Stimulated activated naive CD8-positive, alpha-beta T cell treated with anti-CD3 and anti-CD28 coated beads, Interleukin-15, Interleukin-2, amounts not matched to agents 100 ng/mL and 50 ng/mL, for 24 hours (primary cell): ENCODE results near the gene ZNF385D.
"Not testable (repeated sequence)": the region's sequence is repeated elsewhere in the genome, so short reads cannot be mapped to it uniquely, and the experiment has no call there.

Source experiments
- H3K27ac Mint-ChIP-seq: one replicate; pipeline ENCODE4 v1.8.0; 2021; ENCODE audit warnings: mild to moderate bottlenecking, mixed read lengths
- H3K27me3 Mint-ChIP-seq: one replicate; pipeline ENCODE4 v1.8.0; 2021; ENCODE audit warnings: mixed read lengths
- H3K36me3 Mint-ChIP-seq: one replicate; pipeline ENCODE4 v1.8.0; 2021; ENCODE audit warnings: low read depth, mixed read lengths
- H3K4me1 Mint-ChIP-seq: one replicate; pipeline ENCODE4 v1.8.0; 2021; ENCODE audit warnings: low read depth, mixed read lengths
- H3K4me3 Mint-ChIP-seq: one replicate; pipeline ENCODE4 v1.8.0; 2021; ENCODE audit warnings: mild to moderate bottlenecking, mixed read lengths
- H3K9me3 Mint-ChIP-seq: one replicate; pipeline ENCODE4 v1.8.0; 2021; ENCODE audit warnings: mixed read lengths

Gene ZNF385D

DNA sequence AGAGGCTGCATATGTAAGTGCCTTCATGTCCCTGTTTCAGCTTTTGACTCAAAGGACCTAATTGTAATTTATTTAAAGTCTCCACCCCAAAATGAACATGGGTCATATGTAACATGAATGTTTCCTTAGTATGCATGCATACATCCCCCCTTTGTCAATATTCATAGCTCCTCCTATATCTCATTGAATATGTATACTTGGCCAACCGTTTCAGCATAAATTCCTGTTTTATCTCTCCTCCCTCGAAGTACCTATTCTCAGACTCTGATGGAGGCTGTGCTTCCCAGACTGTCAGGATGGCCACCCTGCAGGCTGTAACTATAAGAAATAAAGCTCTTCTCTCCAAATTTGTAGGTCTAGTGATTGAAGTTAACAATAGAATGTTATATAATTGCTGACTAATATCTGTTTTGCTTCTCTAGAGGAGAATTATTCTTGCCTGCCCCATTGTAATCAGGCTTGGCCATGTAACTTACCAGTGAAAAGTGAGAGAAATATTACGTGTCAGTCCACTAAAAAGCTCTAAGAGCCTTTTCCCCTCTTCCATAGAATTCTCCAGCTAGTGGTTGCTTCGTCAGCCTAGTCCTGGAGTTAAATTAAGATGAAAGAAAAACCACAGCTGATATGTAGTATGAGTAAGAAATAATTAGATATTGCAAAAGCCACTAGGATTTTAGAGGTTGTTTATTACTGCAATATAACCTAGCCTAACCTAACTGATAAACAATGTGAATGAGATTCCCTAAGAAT, 245.1 kb downstream of the ZNF385D start:
- Mint-ChIP-seq H3K27me3 (no peaks in the 10 kb centered on the region), H3K4me3 (no peak overlapping the region), H3K4me1 (no peaks in the 10 kb centered on the region), H3K36me3 (no peaks in the 10 kb centered on the region), H3K9me3 (peaks cover 15% of the 10 kb centered on the region), H3K27ac (no peak overlapping the region)

DNA sequence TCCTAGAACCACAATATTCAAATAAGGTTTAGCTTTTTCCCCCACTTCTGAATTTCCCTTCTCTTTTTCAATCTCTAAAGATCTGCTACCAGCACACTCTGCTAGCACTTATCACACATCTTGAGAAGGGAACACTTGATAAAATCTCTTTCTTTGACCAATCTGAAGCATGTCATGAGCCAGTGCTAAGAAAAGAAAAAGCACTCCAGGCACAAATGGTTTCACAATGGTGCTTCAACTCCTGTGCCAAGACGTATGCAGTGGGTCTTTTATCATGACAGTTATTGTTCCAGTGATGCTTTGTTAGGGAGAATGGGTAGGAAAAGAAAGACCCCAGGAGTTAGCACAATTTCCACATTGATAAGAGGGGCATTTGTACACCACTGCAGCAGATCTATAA, 248.4 kb downstream of the ZNF385D start:
- Mint-ChIP-seq H3K4me3 (no peak overlapping the region), H3K27ac (no peak overlapping the region), H3K36me3 (no peaks in the 10 kb centered on the region), H3K9me3 (peaks cover 10% of the 10 kb centered on the region), H3K4me1 (no peaks in the 10 kb centered on the region), H3K27me3 (no peaks in the 10 kb centered on the region)

DNA sequence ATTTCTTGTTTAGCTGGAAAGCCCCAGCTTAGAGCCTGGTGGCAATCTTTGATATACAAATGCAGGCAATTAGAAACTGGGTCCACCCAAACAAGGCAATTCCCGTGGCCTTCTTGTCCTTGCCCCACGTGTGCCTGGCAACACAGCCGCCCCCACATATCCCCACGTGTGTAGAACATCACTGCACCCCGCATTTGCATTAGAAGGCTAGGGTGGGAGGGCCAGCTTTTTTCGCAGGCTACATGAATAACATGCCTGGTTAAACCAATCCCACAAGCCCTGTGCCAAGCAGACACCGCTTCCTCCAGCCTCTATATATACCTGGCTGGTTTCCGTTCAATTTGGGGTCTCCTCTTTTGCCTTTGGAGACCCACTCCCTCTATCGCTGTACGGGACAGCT, 250.2 kb downstream of the ZNF385D start:
- Mint-ChIP-seq H3K27ac (no peak overlapping the region), H3K4me3 (no peak overlapping the region), H3K9me3 (peaks cover 14% of the 10 kb centered on the region), H3K36me3 (no peaks in the 10 kb centered on the region), H3K27me3 (no peaks in the 10 kb centered on the region), H3K4me1 (no peaks in the 10 kb centered on the region)

DNA sequence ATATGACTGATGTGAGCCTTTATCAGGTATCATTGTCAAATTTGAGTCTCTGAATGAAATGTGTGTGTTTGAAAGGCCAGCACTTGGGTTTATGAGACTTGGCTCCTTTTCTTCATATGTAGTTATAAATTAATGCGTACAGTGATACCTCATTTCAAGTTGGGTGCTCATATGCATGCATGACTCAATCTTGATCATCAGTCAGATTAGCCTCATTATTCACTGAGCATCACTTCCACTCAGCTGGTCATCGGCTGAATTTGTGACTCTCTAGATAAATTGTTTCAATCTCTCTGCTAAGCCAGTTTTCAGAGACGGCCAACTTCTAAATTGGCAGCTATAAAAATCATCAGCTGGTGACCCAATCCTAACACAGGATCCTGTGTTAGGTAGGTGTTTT, 260.3 kb downstream of the ZNF385D start:
- not testable (repeated sequence) for H3K9me3 Mint-ChIP-seq, H3K4me1 Mint-ChIP-seq, H3K36me3 Mint-ChIP-seq, H3K27me3 Mint-ChIP-seq, H3K4me3 Mint-ChIP-seq, H3K27ac Mint-ChIP-seq

DNA sequence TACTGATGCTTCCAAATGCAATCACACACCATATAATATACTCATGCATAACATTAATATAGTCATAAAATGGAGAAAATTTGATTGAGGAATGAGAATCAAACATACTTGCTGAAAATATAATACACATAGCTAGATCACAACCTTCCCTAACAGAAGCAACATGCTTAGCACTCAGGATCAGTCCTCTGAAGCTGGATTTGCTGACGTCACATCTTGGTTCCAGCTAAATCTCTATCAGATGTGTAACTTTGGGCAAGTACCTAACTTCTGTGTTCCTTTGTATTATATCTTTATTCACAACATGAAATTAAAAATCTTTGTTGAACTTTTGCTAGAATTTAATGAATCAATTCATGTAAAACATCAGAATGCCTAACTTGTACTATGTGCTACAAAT, 263.5 kb downstream of the ZNF385D start:
- H3K27me3 Mint-ChIP-seq: no peaks in the 10 kb centered on the region
- H3K4me1 Mint-ChIP-seq: no peaks in the 10 kb centered on the region
- no peaks in the 10 kb centered on the region for H3K36me3 Mint-ChIP-seq
- no peak overlapping the region for H3K27ac Mint-ChIP-seq
- H3K9me3 Mint-ChIP-seq: peaks cover 3% of the 10 kb centered on the region
- no peak overlapping the region for H3K4me3 Mint-ChIP-seq

DNA sequence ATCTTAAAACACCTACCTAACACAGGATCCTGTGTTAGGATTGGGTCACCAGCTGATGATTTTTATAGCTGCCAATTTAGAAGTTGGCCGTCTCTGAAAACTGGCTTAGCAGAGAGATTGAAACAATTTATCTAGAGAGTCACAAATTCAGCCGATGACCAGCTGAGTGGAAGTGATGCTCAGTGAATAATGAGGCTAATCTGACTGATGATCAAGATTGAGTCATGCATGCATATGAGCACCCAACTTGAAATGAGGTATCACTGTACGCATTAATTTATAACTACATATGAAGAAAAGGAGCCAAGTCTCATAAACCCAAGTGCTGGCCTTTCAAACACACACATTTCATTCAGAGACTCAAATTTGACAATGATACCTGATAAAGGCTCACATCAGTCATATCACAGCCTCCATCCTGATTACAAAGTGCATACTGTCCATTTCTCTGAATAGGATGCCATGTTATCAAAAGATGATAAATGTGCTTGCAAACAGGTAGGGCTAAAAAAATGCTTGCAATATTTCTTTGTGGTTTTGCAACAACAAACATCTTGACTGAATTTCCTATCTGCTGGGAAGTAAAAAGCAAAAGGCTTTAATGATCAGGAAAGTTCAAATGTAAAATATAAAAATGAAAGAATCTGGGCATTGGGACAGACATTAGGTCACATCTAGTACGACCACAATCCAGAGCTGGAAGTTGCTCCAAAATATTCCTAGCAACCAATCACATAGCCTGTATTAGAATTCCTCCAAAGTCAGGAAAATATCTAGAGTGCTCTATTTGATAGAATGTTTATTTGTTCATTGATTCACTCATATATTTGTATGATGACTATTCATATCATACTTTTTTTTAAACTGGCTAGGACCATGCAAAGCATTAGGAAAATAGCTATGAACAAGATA, 264.7 kb downstream of the ZNF385D start:
- H3K4me1 Mint-ChIP-seq, H3K4me3 Mint-ChIP-seq, H3K36me3 Mint-ChIP-seq, H3K27me3 Mint-ChIP-seq, H3K9me3 Mint-ChIP-seq, H3K27ac Mint-ChIP-seq: not testable (repeated sequence)

DNA sequence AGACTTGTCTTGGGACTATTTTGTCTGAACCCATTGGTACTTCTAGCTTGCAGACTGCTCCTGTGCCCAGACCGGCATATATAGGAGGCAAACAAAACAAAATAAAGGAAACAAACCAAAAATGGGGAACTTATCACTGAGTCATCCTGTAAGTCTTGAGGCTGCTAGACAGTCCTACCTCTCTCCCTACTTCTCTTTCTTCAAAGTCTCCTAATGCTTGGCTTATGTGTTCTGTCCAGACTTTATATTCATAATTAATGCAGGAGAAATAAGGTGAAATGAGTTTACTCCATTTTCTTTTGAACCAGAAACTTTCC, 266.2 kb downstream of the ZNF385D start:
- Mint-ChIP-seq H3K9me3 (peaks cover 3% of the 10 kb centered on the region), H3K4me1 (no peaks in the 10 kb centered on the region), H3K27ac (no peak overlapping the region), H3K4me3 (no peak overlapping the region), H3K36me3 (no peaks in the 10 kb centered on the region), H3K27me3 (no peaks in the 10 kb centered on the region)

DNA sequence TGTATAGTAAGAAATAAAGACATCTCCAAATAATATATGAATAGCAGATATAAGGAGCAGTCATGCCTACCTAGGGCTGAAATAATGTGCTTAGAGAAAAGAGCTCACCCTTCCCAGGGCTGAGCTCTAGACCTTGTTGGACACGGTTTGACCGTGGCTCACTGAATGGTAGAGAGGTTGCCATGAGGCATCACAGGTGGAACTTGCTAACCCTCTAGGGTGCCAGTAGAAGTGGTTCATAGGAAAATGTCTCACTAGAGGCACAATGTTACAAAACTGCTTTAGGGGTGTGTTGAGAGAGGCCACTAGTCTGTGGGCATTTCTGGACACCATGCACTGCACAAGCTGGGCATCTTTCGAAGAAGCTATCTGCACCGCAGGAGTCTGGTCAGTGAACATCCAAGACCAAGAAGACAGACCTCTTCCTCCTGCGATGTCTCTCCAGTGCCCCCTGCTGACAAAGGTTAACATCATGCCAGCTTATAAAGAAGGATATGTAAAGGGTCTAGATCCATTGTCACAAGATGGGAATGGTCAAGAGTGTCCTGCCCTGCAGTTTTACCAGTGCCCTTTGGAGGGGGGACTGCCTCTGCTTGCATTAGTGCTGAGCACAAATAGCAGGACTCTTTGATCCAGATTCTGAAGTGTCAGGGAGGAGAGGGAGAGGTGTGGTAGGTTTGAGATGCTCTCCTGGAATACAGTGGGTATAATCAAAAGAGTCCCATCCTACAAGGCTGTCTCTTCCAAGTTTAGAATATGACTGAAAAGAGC, 266.8 kb downstream of the ZNF385D start:
- peaks cover 3% of the 10 kb centered on the region for H3K9me3 Mint-ChIP-seq

DNA sequence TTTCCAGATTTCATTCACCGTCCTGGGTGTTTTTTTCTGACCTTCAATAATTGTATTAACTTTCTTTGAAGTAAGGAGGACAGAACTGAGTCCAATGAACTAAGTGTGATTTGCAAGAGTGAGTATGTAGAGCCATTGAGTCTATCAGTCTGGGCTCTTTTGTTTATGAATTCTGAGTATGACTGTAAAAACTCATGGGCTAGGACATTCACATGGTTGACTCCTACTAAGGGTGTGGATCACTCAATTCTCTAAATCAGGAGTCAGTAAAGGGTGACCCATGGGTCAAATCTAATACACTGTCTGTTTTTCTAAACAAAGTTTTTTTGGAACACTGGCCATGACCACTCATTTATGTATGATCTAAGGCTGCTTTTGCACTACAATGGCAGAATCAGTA, 269.0 kb downstream of the ZNF385D start:
- Mint-ChIP-seq H3K4me3 (no peak overlapping the region), H3K4me1 (no peaks in the 10 kb centered on the region), H3K27me3 (no peaks in the 10 kb centered on the region), H3K36me3 (no peaks in the 10 kb centered on the region), H3K9me3 (peaks cover 8% of the 10 kb centered on the region), H3K27ac (no peak overlapping the region)

More for the DNA sequence above, 266.8 kb downstream of the ZNF385D start:
- Mint-ChIP-seq H3K27me3 (no peaks in the 10 kb centered on the region), H3K27ac (no peak overlapping the region), H3K4me1 (no peaks in the 10 kb centered on the region), H3K36me3 (no peaks in the 10 kb centered on the region), H3K4me3 (no peak overlapping the region)

DNA sequence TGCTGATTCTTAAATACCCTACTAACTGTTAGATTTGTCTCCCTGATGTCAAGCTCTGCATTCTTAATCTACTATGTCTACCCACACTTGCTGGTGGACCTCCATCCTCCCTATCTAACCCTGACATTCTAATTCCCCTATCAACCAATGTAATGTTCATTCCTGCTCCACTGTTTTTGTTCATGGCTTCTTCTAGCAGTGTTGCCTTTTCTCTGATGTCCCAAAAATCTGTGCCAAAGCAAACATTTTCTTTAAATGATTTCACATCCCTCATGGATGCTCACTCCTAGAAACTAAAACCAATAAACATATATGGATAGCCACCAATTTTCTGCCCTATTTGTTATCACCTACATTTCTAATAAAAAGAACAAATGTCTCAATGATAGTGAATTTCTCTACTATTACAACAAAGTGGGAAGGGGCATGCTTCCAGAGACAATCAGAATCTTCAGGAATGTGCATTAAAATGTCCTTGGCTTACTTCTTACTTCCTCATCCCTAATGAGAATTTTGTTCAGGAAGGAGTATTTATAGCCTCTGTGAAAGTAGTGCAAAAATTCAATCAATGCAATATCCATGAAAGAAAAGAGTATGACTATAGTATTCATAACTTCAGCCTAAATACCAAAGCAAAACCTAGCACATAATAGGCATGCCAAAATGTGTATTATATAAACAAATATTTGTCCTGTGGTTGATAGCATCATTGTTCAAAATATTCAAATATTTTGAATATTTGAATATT, 273.3 kb downstream of the ZNF385D start:
- H3K36me3 Mint-ChIP-seq: no peaks in the 10 kb centered on the region
- H3K9me3 Mint-ChIP-seq: peaks cover 8% of the 10 kb centered on the region
- no peak overlapping the region for H3K27ac Mint-ChIP-seq
- H3K4me3 Mint-ChIP-seq: no peak overlapping the region
- H3K27me3 Mint-ChIP-seq: no peaks in the 10 kb centered on the region
- H3K4me1 Mint-ChIP-seq: no peaks in the 10 kb centered on the region

DNA sequence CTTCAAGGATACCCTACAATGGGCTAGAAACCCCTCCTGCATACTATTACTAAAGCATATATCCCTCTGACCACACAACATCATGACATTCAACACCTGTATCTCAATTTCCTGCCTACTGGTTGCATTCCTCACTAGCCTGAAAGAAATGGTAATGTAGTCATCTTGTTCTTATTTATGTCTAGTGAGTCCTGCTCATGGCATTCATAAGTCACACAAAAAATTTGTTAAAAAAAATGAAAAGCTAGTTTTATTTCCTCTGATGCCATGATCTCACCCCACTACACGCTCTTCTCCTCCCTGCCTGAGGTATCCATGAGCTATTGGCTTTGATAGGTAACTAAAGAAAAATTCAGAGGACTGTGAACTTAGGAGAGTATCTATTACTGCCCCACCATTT, 284.5 kb downstream of the ZNF385D start:
- Mint-ChIP-seq H3K27ac (no peak overlapping the region), H3K4me3 (no peak overlapping the region), H3K36me3 (no peaks in the 10 kb centered on the region), H3K4me1 (no peaks in the 10 kb centered on the region), H3K27me3 (no peaks in the 10 kb centered on the region), H3K9me3 (peaks cover 13% of the 10 kb centered on the region)

DNA sequence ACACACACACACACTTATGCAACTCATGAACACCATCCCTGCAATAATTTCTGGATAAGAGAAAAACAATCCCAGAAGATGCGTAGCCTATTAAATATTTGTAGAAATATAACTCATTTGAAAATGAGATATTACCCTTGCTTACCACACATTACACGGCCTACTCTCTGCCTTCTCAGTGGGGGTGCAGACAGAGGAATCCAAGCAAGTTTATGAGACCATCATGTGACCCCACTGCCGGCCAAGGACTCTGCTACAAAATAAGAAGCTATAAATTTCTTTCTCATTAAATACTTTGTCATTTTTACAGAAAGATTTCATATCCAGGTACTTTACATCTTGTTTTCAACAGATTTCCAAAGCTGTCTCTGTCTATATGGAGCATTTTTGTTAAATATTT, 286.3 kb downstream of the ZNF385D start:
- H3K4me3 Mint-ChIP-seq: no peak overlapping the region
- H3K27ac Mint-ChIP-seq: no peak overlapping the region
- H3K9me3 Mint-ChIP-seq: peaks cover 10% of the 10 kb centered on the region
- no peaks in the 10 kb centered on the region for H3K27me3 Mint-ChIP-seq
- H3K4me1 Mint-ChIP-seq: no peaks in the 10 kb centered on the region
- no peaks in the 10 kb centered on the region for H3K36me3 Mint-ChIP-seq

DNA sequence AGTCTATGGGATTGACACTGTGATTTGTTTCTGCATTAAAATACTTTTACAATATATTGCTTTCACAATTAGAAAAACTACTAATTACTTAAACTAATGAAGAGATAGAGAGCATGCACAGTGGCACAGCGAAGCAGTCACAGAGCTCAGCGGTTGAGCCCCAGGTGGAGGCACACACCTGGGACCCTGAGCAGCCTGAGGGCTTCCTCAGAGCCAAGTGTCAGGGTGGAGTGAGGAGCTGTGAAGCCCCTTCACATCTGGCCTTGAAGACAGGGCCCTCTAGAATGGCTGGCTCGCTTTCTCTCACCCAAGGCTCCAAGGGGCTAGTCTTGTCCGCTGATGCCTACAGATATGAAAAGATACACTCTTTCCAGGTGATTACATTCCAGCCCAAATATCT, 287.7 kb downstream of the ZNF385D start:
- peaks cover 10% of the 10 kb centered on the region for H3K9me3 Mint-ChIP-seq
- H3K4me3 Mint-ChIP-seq: no peak overlapping the region
- no peak overlapping the region for H3K27ac Mint-ChIP-seq
- H3K36me3 Mint-ChIP-seq: no peaks in the 10 kb centered on the region
- no peaks in the 10 kb centered on the region for H3K27me3 Mint-ChIP-seq
- H3K4me1 Mint-ChIP-seq: no peaks in the 10 kb centered on the region

DNA sequence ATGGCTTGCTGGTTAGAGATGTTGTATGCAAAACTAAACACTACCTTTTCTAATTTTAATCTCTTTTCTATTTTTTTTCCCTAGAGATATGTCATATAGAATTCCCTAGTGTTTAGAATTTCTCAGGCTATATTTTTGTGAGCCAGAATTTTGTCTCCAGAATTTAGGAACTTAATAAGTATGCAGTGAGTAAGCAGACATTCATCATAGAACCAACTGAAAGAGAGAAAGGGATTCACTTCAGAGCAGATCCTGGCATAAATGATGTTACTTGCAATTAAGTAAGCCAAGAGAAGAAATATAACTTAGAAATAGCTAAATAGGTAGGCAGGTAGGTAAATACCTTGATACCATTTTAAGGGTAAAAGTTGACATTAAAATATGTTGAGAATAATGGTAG, 288.9 kb downstream of the ZNF385D start:
- H3K27ac Mint-ChIP-seq: no peak overlapping the region
- H3K27me3 Mint-ChIP-seq: no peaks in the 10 kb centered on the region
- H3K9me3 Mint-ChIP-seq: peaks cover 8% of the 10 kb centered on the region
- no peaks in the 10 kb centered on the region for H3K36me3 Mint-ChIP-seq
- no peaks in the 10 kb centered on the region for H3K4me1 Mint-ChIP-seq
- no peak overlapping the region for H3K4me3 Mint-ChIP-seq
